Measurements from ENCODE around the gene TIMM17A.
A peak's percentile ranks its signal among the peaks of the same experiment; 100 is the strongest.

DNA sequence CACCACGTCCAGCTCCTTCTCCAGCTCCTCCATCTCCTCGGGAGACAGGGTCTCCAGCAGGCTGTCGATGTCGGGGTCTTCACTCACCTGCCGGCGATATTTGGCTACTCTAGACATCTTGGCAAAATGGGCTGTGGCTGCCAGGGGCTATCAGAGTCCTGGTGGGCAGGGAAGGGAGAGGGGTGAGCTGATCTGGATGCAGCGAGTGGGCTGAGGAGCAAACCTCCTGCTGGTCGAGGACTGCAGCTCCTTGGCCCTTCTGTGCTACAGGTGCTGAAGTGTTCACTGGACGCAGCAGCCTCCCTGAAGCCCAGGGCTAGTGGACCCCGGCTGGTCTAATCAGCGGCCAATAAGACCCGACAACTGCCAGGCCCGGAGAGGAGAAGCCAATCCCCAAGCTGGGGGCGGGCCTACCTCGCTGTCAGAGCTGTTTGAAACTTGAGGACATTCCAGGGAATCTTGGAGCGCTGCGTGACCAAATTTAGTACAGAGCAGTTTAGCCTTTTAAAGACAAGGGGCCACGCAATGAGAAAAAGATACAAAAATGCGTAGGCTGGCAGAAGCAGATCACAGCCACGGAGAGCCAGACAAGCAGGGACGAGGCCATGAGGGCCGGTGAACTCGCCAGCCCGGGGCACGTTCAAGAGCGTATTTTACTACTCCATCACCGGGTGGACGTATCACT is 8.9 kb upstream of the TIMM17A start, which contains the start of gene LMOD1:
- TF ChIP-seq, protein P1, sequence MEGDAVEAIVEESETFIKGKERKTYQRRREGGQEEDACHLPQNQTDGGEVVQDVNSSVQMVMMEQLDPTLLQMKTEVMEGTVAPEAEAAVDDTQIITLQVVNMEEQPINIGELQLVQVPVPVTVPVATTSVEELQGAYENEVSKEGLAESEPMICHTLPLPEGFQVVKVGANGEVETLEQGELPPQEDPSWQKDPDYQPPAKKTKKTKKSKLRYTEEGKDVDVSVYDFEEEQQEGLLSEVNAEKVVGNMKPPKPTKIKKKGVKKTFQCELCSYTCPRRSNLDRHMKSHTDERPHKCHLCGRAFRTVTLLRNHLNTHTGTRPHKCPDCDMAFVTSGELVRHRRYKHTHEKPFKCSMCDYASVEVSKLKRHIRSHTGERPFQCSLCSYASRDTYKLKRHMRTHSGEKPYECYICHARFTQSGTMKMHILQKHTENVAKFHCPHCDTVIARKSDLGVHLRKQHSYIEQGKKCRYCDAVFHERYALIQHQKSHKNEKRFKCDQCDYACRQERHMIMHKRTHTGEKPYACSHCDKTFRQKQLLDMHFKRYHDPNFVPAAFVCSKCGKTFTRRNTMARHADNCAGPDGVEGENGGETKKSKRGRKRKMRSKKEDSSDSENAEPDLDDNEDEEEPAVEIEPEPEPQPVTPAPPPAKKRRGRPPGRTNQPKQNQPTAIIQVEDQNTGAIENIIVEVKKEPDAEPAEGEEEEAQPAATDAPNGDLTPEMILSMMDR (IDR thresholded peaks at IDR 0.05): peak in 1 of 3 donors; percentile 13
- TF ChIP-seq POLR2A (IDR thresholded peaks at IDR 0.05): peak; percentile 83

Data from ovary (tissue), 3 donors.